Breast epithelium (tissue), 3 donors: ENCODE results near the gene FIBIN.
"Not testable (repeated sequence)": the region's sequence is repeated elsewhere in the genome, so short reads cannot be mapped to it uniquely, and the experiment has no call there.

Source experiments
- CTCF ChIP-seq, 3 donors: fragments of 450-650 bp; IDR thresholded peaks; one replicate each; pipeline ENCODE4 v1.5.1; 2016 to 2017; ENCODE audit warnings: antibody characterized with exemption in 3 of 3, mild to moderate bottlenecking in 3 of 3, moderate library complexity in 3 of 3
- POLR2A ChIP-seq: fragments of 450-650 bp; IDR thresholded peaks from one replicate; pipeline ENCODE4 v1.6.1; 2016; ENCODE audit warnings: antibody characterized with exemption, mild to moderate bottlenecking, moderate library complexity
- POLR2AphosphoS5 ChIP-seq, 3 donors: sonication (generic); formaldehyde crosslinking; IDR thresholded peaks; one replicate each; pipeline ENCODE4 v1.6.1; 2017; ENCODE audit warnings: antibody characterized with exemption in 3 of 3

GRCh38 chr11:26964847-26965485 is 28.9 kb upstream of the FIBIN start:
- TF ChIP-seq POLR2A; CTCF (IDR thresholded peaks at IDR 0.05); POLR2AphosphoS5 (IDR thresholded peaks at IDR 0.05): not testable (repeated sequence)
